Activated CD8-positive, alpha-beta memory T cell treated with anti-CD3 and anti-CD28 coated beads for 4 hours (primary cell): ENCODE data around the gene DACT1.

ENCODE experiments used
- DNase-seq, 2 donors: peaks; one replicate each; pipeline ENCODE4 v3.0.0-alpha.2; 2020; ENCODE audit warnings: low read depth in 2 of 2

Gene DACT1

GRCh38 chr14:58666737-58667136 lies 29.0 kb downstream of the DACT1 start:
- no peak for DNase-seq

GRCh38 chr14:58667900-58668299 lies 30.1 kb downstream of the DACT1 start:
- no peak for DNase-seq

- DNase-seq = no peak
Measured at GRCh38 chr14:58668848-58669480, 31.2 kb downstream of the DACT1 start.

- no peak for DNase-seq
Measured at GRCh38 chr14:58669556-58670200, 31.9 kb downstream of the DACT1 start.

GRCh38 chr14:58671024-58671423 lies 33.3 kb downstream of the DACT1 start:
- no peak for DNase-seq

- no peak for DNase-seq
Measured at GRCh38 chr14:58671436-58671835, 33.7 kb downstream of the DACT1 start.

GRCh38 chr14:58673722-58674121 lies 36.0 kb downstream of the DACT1 start:
- no peak for DNase-seq

- no peak for DNase-seq
Measured at GRCh38 chr14:58677001-58677400, 39.2 kb downstream of the DACT1 start.

GRCh38 chr14:58677517-58677916 lies 39.8 kb downstream of the DACT1 start:
- DNase-seq = no peak

- no peak for DNase-seq
Measured at GRCh38 chr14:58677996-58678395, 40.2 kb downstream of the DACT1 start.

GRCh38 chr14:58680698-58681097 lies 42.9 kb downstream of the DACT1 start:
- DNase-seq = no peak

GRCh38 chr14:58687232-58687795 lies 49.6 kb downstream of the DACT1 start:
- DNase-seq = no peak

GRCh38 chr14:58690801-58691516 lies 53.2 kb downstream of the DACT1 start:
- DNase-seq = no peak

GRCh38 chr14:58693048-58693447 lies 55.3 kb downstream of the DACT1 start:
- DNase-seq = no peak

GRCh38 chr14:58695514-58695913 lies 57.8 kb downstream of the DACT1 start:
- no peak for DNase-seq

- no peak for DNase-seq
Measured at GRCh38 chr14:58697266-58697929, 59.6 kb downstream of the DACT1 start.
